Osteoblast (primary cell): ENCODE data around the gene OR2M4. TPM values are rescaled to one million over a fixed set of nuclear protein-coding genes. Genes with fewer than 3 reads are reported as not detected.

Experiments used
- DNase-seq: peaks from one replicate; pipeline ENCODE4 v3.0.0; 2011; ENCODE audit warnings: low spot score, mixed read lengths; ENCODE audit not compliant: insufficient read length; ENCODE audit errors: missing footprints
- H2AFZ ChIP-seq: 2 replicates; pipeline ENCODE4 v1.6.0; 2011; ENCODE audit warnings: mild to moderate bottlenecking, low read length
- H3K27ac ChIP-seq: 2 replicates; pipeline ENCODE4 v1.5.1; 2011; ENCODE audit warnings: mild to moderate bottlenecking, low read depth, low read length, moderate library complexity
- H3K27me3 ChIP-seq: 2 replicates; pipeline ENCODE4 v1.6.0; 2012; ENCODE audit warnings: mild to moderate bottlenecking, control low read depth, inconsistent platforms, low read length, moderate library complexity; ENCODE audit not compliant: insufficient read depth
- H3K36me3 ChIP-seq: 2 replicates; pipeline ENCODE4 v1.5.1; 2011; ENCODE audit warnings: mild to moderate bottlenecking, low read length, control low read depth, moderate library complexity; ENCODE audit not compliant: insufficient read depth
- H3K4me1 ChIP-seq: 2 replicates; pipeline ENCODE4 v1.5.1; 2011; ENCODE audit warnings: mild to moderate bottlenecking, low read length, control low read depth, moderate library complexity; ENCODE audit not compliant: insufficient read depth
- H3K4me2 ChIP-seq: 2 replicates; pipeline ENCODE4 v1.6.0; 2011; ENCODE audit warnings: mild to moderate bottlenecking, low read length; ENCODE audit not compliant: insufficient read depth
- H3K4me3 ChIP-seq: fragments of 200-600 bp; sonication (generic); 3 replicates; pipeline ENCODE4 v1.5.1; 2012; ENCODE audit warnings: mild to moderate bottlenecking, low read length, inconsistent platforms; ENCODE audit not compliant: insufficient read depth
- H3K79me2 ChIP-seq: 2 replicates; pipeline ENCODE4 v1.6.0; 2012; ENCODE audit warnings: mild to moderate bottlenecking, low read length, control low read depth, inconsistent platforms; ENCODE audit not compliant: insufficient read depth
- H3K9me3 ChIP-seq: 2 replicates; pipeline ENCODE4 v1.5.1; 2011; ENCODE audit warnings: low read depth, low read length, control low read depth
- H4K20me1 ChIP-seq: 2 replicates; pipeline ENCODE4 v1.6.0; 2012; ENCODE audit warnings: mild to moderate bottlenecking, low read length, control low read depth; ENCODE audit not compliant: insufficient read depth
- CTCF ChIP-seq: IDR thresholded peaks from 2 replicates; pipeline ENCODE4 v1.5.1; 2011; ENCODE audit warnings: mild to moderate bottlenecking, low read depth, low read length, moderate library complexity; ENCODE audit errors: extremely low read depth
- total RNA-seq: library from RNA; depleted of rRNA; stranded (reverse); fragments of >200 nt; gene quantifications from 2 replicates; pipeline ENCODE4 v1.2.3, GENCODE V29; 2012

Gene OR2M4
- total RNA-seq, 1 donor: not detected

GRCh38 chr1:248277876-248278275 lies 46.7 kb downstream of the OR2M4 start, which contains the start of gene OR2T33:
Gene OR2T33 (minus strand): TSS chr1:248277976. CDS start chr1:248273814, 4,162 bp downstream.
- TF ChIP-seq CTCF: no peak
- Histone ChIP-seq H4K20me1 (no peaks in the 10 kb centered on the region), H3K9me3 (peaks cover 2% of the 10 kb centered on the region), H3K79me2 (no peaks in the 10 kb centered on the region), H2AFZ (no peak within 1 kb of the TSS), H3K27me3 (no peaks in the 10 kb centered on the region), H3K4me3 (no peak within 1 kb of the TSS), H3K4me1 (no peaks in the 10 kb centered on the region), H3K27ac (no peak within 1 kb of the TSS), H3K4me2 (no peak within 1 kb of the TSS), H3K36me3 (no peaks in the 10 kb centered on the region)
- no peak for DNase-seq

- no peaks in the 10 kb centered on the region for H4K20me1 ChIP-seq
- no peak overlapping the region for H3K4me2 ChIP-seq
- H3K9me3 ChIP-seq: no peaks in the 10 kb centered on the region
- H3K27ac ChIP-seq: no peak overlapping the region
- DNase-seq: no peak
- no peaks in the 10 kb centered on the region for H3K4me1 ChIP-seq
- no peak overlapping the region for H3K4me3 ChIP-seq
- TF ChIP-seq CTCF: no peak
- H3K79me2 ChIP-seq: no peaks in the 10 kb centered on the region
- H3K27me3 ChIP-seq: no peaks in the 10 kb centered on the region
- no peaks in the 10 kb centered on the region for H3K36me3 ChIP-seq
- H2AFZ ChIP-seq: no peak overlapping the region
Measured at GRCh38 chr1:248288391-248288790, 57.2 kb downstream of the OR2M4 start.

Other genes with a start within 250 kb of the OR2M4 start
- not detected in 2 replicates for gene OR2L5, start 217.8 kb upstream of the OR2M4 start, total RNA-seq
- under 0.01 TPM in 2 replicates for gene OR2L2, start 201.3 kb upstream of the OR2M4 start, total RNA-seq
- gene OR2L3, start 184.6 kb upstream of the OR2M4 start, total RNA-seq: under 0.01 TPM in 1 of 2 replicates, not detected in the other
- gene OR2L13, start 136.2 kb upstream of the OR2M4 start, total RNA-seq: under 0.01 TPM in 1 of 2 replicates, not detected in the other
- not detected in 2 replicates for gene OR2M5, start 86.3 kb upstream of the OR2M4 start, total RNA-seq
- not detected in 2 replicates for gene OR2M2, start 56.6 kb upstream of the OR2M4 start, total RNA-seq
- gene OR2M3, start 34.2 kb upstream of the OR2M4 start, total RNA-seq: not detected in 2 replicates
- not detected in 2 replicates for gene OR2T33, start 46.6 kb downstream of the OR2M4 start, total RNA-seq
- not detected in 2 replicates for gene OR2T12, start 72.0 kb downstream of the OR2M4 start, total RNA-seq
- not detected in 2 replicates for gene OR2M7, start 93.2 kb downstream of the OR2M4 start, total RNA-seq
- gene OR14C36, start 117.4 kb downstream of the OR2M4 start, total RNA-seq: not detected in 2 replicates
- gene OR2T4, start 130.2 kb downstream of the OR2M4 start, total RNA-seq: not detected in 2 replicates
- not detected in 2 replicates for gene OR2T6, start 144.3 kb downstream of the OR2M4 start, total RNA-seq
- not detected in 2 replicates for gene OR2T1, start 171.6 kb downstream of the OR2M4 start, total RNA-seq
- not detected in 2 replicates for gene OR2T2, start 214.2 kb downstream of the OR2M4 start, total RNA-seq
- gene OR2T3, start 241.9 kb downstream of the OR2M4 start, total RNA-seq: not detected in 2 replicates